ENCODE results near the gene RIBC1. TPM values are rescaled to one million over a fixed set of nuclear protein-coding genes. Genes with fewer than 3 reads are reported as not detected.

Gene RIBC1
- total and polyA plus RNA-seq, 9 of the 15 experiments (the other 6 are each of a cell fraction or from before 2014, with no cell fraction given): 0.07 to 0.51 (median 0.44) TPM

GRCh38 chrX:53374222-53374820, 48.4 kb upstream of the RIBC1 start (continued):
- TF ChIP-seq, protein P1, sequence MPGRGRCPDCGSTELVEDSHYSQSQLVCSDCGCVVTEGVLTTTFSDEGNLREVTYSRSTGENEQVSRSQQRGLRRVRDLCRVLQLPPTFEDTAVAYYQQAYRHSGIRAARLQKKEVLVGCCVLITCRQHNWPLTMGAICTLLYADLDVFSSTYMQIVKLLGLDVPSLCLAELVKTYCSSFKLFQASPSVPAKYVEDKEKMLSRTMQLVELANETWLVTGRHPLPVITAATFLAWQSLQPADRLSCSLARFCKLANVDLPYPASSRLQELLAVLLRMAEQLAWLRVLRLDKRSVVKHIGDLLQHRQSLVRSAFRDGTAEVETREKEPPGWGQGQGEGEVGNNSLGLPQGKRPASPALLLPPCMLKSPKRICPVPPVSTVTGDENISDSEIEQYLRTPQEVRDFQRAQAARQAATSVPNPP (IDR thresholded peaks at IDR 0.05; ENCODE audit: borderline replicate concordance, insufficient read depth, insufficient read length): no peak
- TF ChIP-seq TAF7 (tag; IDR thresholded peaks at IDR 0.05): no peak
- TF ChIP-seq PCBP2 (IDR thresholded peaks at IDR 0.05; ENCODE audit: low read depth, low read length, poor library complexity, severe bottlenecking): no peak
- TF ChIP-seq, protein P2, sequence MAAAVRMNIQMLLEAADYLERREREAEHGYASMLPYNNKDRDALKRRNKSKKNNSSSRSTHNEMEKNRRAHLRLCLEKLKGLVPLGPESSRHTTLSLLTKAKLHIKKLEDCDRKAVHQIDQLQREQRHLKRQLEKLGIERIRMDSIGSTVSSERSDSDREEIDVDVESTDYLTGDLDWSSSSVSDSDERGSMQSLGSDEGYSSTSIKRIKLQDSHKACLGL (CRISPR knock-in tag; IDR thresholded peaks at IDR 0.05; ENCODE audit: borderline replicate concordance, poor library complexity, severe bottlenecking): no peak
- no peak for TF ChIP-seq ZFP1 (CRISPR knock-in tag; IDR thresholded peaks at IDR 0.05)
- no peak for TF ChIP-seq E4F1 (CRISPR knock-in tag; IDR thresholded peaks at IDR 0.05; ENCODE audit: borderline replicate concordance)
- TF ChIP-seq BRD9 (IDR thresholded peaks at IDR 0.05; ENCODE audit: low read depth, partially characterized antibody): peak; percentile 37
- no peak for TF ChIP-seq FOXA3 (CRISPR knock-in tag; conservative IDR thresholded peaks at IDR 0.05 in 1 of 2, IDR thresholded peaks at IDR 0.05 in 1 of 2)
- TF ChIP-seq OTX1 (CRISPR knock-in tag; IDR thresholded peaks at IDR 0.05): no peak
- TF ChIP-seq, protein P3, sequence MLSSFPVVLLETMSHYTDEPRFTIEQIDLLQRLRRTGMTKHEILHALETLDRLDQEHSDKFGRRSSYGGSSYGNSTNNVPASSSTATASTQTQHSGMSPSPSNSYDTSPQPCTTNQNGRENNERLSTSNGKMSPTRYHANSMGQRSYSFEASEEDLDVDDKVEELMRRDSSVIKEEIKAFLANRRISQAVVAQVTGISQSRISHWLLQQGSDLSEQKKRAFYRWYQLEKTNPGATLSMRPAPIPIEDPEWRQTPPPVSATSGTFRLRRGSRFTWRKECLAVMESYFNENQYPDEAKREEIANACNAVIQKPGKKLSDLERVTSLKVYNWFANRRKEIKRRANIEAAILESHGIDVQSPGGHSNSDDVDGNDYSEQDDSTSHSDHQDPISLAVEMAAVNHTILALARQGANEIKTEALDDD (IDR thresholded peaks at IDR 0.05): peak; percentile 65
- TF ChIP-seq TEAD2 (tag; IDR thresholded peaks at IDR 0.05): no peak
- TF ChIP-seq, protein P4, sequence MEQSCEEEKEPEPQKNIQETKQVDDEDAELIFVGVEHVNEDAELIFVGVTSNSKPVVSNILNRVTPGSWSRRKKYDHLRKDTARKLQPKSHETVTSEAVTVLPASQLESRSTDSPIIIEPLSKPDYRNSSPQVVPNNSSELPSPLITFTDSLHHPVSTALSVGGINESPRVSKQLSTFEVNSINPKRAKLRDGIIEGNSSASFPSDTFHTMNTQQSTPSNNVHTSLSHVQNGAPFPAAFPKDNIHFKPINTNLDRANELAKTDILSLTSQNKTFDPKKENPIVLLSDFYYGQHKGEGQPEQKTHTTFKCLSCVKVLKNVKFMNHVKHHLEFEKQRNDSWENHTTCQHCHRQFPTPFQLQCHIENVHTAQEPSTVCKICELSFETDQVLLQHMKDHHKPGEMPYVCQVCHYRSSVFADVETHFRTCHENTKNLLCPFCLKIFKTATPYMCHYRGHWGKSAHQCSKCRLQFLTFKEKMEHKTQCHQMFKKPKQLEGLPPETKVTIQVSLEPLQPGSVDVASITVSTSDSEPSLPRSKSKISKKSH (CRISPR knock-in tag; IDR thresholded peaks at IDR 0.05): no peak
- peak; percentile 28; the same call in 1 of the 2 replicates for TF ChIP-seq ZEB2 (IDR thresholded peaks at IDR 0.05)
- TF ChIP-seq CBFA2T2 (conservative IDR thresholded peaks at IDR 0.05): peak; percentile 43
- peak; percentile 88 for TF ChIP-seq ZNF316 (IDR thresholded peaks at IDR 0.05)
- no peak for TF ChIP-seq IRF2 (CRISPR knock-in tag; IDR thresholded peaks at IDR 0.05)
- TF ChIP-seq CREM (IDR thresholded peaks at IDR 0.05; ENCODE audit: low read depth): 0 out of 2 replicates have a peak, but pooled peaks have one; percentile 6
- TF ChIP-seq ZFP91 (CRISPR knock-in tag; IDR thresholded peaks at IDR 0.05): no peak
- no peak for TF ChIP-seq MCM7 (IDR thresholded peaks at IDR 0.05)
- TF ChIP-seq ZNF551 (CRISPR knock-in tag; IDR thresholded peaks at IDR 0.05): no peak
